WTC11 (cell line): ENCODE measurements around the gene TIAL1. TPM values are rescaled to one million over a fixed set of nuclear protein-coding genes. Genes with fewer than 3 reads are reported as not detected.

ENCODE experiments used
- ATAC-seq: fragments of 200-7000 bp; cut with Tn5 transposase; 2 replicates; pipeline ENCODE4 v1.10.0; 2021; ENCODE audit warnings: mild to moderate bottlenecking, moderate library complexity
- CTCF ChIA-PET: fragments of 300-600 bp; sonication (Branson Sonifier 250); formaldehyde crosslinking; loops from one replicate; lab custom pipeline; 2021; ENCODE audit warnings: antibody characterized with exemption; lab: Charles Lee
- POLR2A ChIA-PET: fragments of 350-600 bp; sonication (Branson Sonifier 250); formaldehyde crosslinking; loops from one replicate; lab custom pipeline; 2021; ENCODE audit warnings: antibody characterized with exemption; lab: Charles Lee
- DNase-seq: peaks from one replicate; pipeline ENCODE4 v3.0.0; 2021; ENCODE audit warnings: low spot score
- H3K27ac Mint-ChIP-seq: 2 replicates; pipeline ENCODE4 v1.8.0; 2021; ENCODE audit warnings: mixed read lengths
- H3K27me3 Mint-ChIP-seq: 2 replicates; pipeline ENCODE4 v1.8.0; 2021; ENCODE audit warnings: low read depth, mild to moderate bottlenecking, moderate library complexity, mixed read lengths
- H3K36me3 Mint-ChIP-seq: 2 replicates; pipeline ENCODE4 v1.8.0; 2021; ENCODE audit warnings: mixed read lengths
- H3K4me1 Mint-ChIP-seq: 2 replicates; pipeline ENCODE4 v1.8.0; 2022; ENCODE audit warnings: mixed read lengths
- H3K4me3 Mint-ChIP-seq: 2 replicates; pipeline ENCODE4 v1.8.0; 2021; ENCODE audit warnings: mild to moderate bottlenecking, moderate library complexity, mixed read lengths
- H3K9me3 Mint-ChIP-seq: 2 replicates; pipeline ENCODE4 v1.8.0; 2021; ENCODE audit warnings: mixed read lengths
- FOXP1 ChIP-seq: sonication (generic); formaldehyde crosslinking; IDR thresholded peaks from 2 replicates; pipeline ENCODE4 v1.8.0; 2022; ENCODE audit warnings: missing genetic modification reagents, mild to moderate bottlenecking, moderate library complexity, borderline replicate concordance
- IRF2 ChIP-seq: sonication (generic); formaldehyde crosslinking; IDR thresholded peaks from 2 replicates; pipeline ENCODE4 v1.8.0; 2022; ENCODE audit warnings: low read depth, missing genetic modification reagents, borderline replicate concordance
- JAZF1 ChIP-seq: fragments of 250-450 bp; sonication (Bioruptor Pico); IDR thresholded peaks from 2 replicates; pipeline ENCODE4 v1.9.0; 2021; ENCODE audit warnings: moderate library complexity, mild to moderate bottlenecking, inconsistent platforms
- NFE2L1 ChIP-seq: sonication (generic); formaldehyde crosslinking; IDR thresholded peaks from 2 replicates; pipeline ENCODE4 v1.8.1; 2023; ENCODE audit warnings: missing genetic modification reagents
- OVOL2 ChIP-seq: fragments of 250-450 bp; sonication (Bioruptor Pico); IDR thresholded peaks from 2 replicates; pipeline ENCODE4 v1.9.0; 2021; ENCODE audit warnings: mild to moderate bottlenecking, borderline replicate concordance
- RELA ChIP-seq: sonication (generic); formaldehyde crosslinking; IDR thresholded peaks from 2 replicates; pipeline ENCODE4 v1.8.1; 2022; ENCODE audit warnings: missing genetic modification reagents, mild to moderate bottlenecking, borderline replicate concordance
- SMAD4 ChIP-seq: sonication (generic); formaldehyde crosslinking; IDR thresholded peaks from 2 replicates; pipeline ENCODE4 v1.8.0; 2022; ENCODE audit warnings: mild to moderate bottlenecking, missing genetic modification reagents
- SOX15 ChIP-seq: fragments of 250-450 bp; sonication (Bioruptor Pico); IDR thresholded peaks from 2 replicates; pipeline ENCODE4 v1.9.0; 2021; ENCODE audit warnings: mild to moderate bottlenecking
- TEAD1 ChIP-seq: sonication (generic); formaldehyde crosslinking; IDR thresholded peaks from 2 replicates; pipeline ENCODE4 v1.8.0; 2022; ENCODE audit warnings: mild to moderate bottlenecking, missing genetic modification reagents
- ZBTB21 ChIP-seq: sonication (generic); formaldehyde crosslinking; IDR thresholded peaks from 2 replicates; pipeline ENCODE4 v1.8.1; 2023; ENCODE audit warnings: mild to moderate bottlenecking, missing genetic modification reagents, borderline replicate concordance
- ZNF121 ChIP-seq: sonication (generic); formaldehyde crosslinking; IDR thresholded peaks from 2 replicates; pipeline ENCODE4 v1.8.0; 2023; ENCODE audit warnings: missing genetic modification reagents
- ZNF396 ChIP-seq: fragments of 250-450 bp; sonication (Bioruptor Pico); IDR thresholded peaks from 2 replicates; pipeline ENCODE4 v1.8.0; 2021; ENCODE audit warnings: mild to moderate bottlenecking, moderate library complexity, borderline replicate concordance
- ZNF671 ChIP-seq: fragments of 250-450 bp; sonication (Bioruptor Pico); IDR thresholded peaks from 2 replicates; pipeline ENCODE4 v1.8.0; 2021; ENCODE audit warnings: mild to moderate bottlenecking
- total RNA-seq: library from RNA; stranded (reverse); gene quantifications from 3 replicates; pipeline ENCODE4 v1.2.3, GENCODE V29; 2021
- TF ChIP-seq, protein P1 (sequence below): sonication (generic); formaldehyde crosslinking; IDR thresholded peaks from 2 replicates; pipeline ENCODE4 v1.8.1; 2022; ENCODE audit warnings: mild to moderate bottlenecking, moderate library complexity, missing genetic modification reagents
- TF ChIP-seq, protein P2 (sequence below): sonication (generic); formaldehyde crosslinking; IDR thresholded peaks from 2 replicates; pipeline ENCODE4 v1.8.0; 2022; ENCODE audit warnings: mild to moderate bottlenecking, missing genetic modification reagents
- TF ChIP-seq, protein P3 (sequence below): sonication (generic); formaldehyde crosslinking; IDR thresholded peaks from 2 replicates; pipeline ENCODE4 v1.8.1; 2023; ENCODE audit warnings: mild to moderate bottlenecking, missing genetic modification reagents, moderate library complexity
- TF ChIP-seq, protein P4 (sequence below): sonication (generic); formaldehyde crosslinking; IDR thresholded peaks from 2 replicates; pipeline ENCODE4 v1.8.1; 2022; ENCODE audit warnings: low read depth, mild to moderate bottlenecking, moderate library complexity, missing genetic modification reagents, borderline replicate concordance
- TF ChIP-seq, protein P5 (sequence below): sonication (generic); formaldehyde crosslinking; conservative IDR thresholded peaks from 2 replicates; pipeline ENCODE4 v1.8.1; 2023; ENCODE audit warnings: mild to moderate bottlenecking, low read depth, missing genetic modification reagents, moderate library complexity
- TF ChIP-seq, protein P6 (sequence below): fragments of 250-450 bp; sonication (Bioruptor Pico); IDR thresholded peaks from 2 replicates; pipeline ENCODE4 v1.9.0; 2021; ENCODE audit warnings: mild to moderate bottlenecking, borderline replicate concordance
- TF ChIP-seq, protein P7 (sequence below): sonication (generic); formaldehyde crosslinking; IDR thresholded peaks from 2 replicates; pipeline ENCODE4 v1.8.1; 2023; ENCODE audit warnings: mild to moderate bottlenecking, moderate library complexity, missing genetic modification reagents

TIAL1 gene
- total RNA-seq, 1 experiment from 2014 or later: 170 TPM

DNA sequence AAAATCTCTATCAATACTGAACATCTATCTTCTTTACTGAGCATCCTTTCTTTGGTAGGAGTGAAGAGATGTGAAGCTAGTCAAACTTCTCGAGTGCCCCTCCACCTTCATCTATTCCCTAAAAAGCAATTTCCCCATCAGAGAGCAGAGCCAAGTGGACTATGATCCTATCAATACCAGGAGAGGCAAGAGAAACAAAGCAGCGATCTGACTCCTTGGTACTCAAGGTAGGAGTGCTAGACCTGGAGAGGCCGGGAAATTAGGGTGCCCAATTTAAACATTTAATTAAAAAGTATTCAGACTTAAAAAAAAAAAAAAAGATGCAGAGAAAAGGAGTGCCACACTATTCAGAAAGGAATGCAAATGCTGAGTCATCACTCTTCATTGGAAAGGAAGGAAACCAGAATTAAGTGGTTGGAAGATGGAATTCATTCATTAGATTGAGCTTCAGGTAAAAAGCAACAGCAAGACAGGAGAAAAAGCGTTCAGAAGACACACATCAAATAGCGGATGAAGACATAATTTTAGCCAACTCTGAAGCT lies 1.6 kb downstream of the TIAL1 start (continued):
- TF ChIP-seq ZNF121 (CRISPR knock-in tag): no peak
- TF ChIP-seq, protein P1, sequence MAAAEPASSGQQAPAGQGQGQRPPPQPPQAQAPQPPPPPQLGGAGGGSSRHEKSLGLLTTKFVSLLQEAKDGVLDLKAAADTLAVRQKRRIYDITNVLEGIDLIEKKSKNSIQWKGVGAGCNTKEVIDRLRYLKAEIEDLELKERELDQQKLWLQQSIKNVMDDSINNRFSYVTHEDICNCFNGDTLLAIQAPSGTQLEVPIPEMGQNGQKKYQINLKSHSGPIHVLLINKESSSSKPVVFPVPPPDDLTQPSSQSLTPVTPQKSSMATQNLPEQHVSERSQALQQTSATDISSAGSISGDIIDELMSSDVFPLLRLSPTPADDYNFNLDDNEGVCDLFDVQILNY (CRISPR knock-in tag): no peak

DNA sequence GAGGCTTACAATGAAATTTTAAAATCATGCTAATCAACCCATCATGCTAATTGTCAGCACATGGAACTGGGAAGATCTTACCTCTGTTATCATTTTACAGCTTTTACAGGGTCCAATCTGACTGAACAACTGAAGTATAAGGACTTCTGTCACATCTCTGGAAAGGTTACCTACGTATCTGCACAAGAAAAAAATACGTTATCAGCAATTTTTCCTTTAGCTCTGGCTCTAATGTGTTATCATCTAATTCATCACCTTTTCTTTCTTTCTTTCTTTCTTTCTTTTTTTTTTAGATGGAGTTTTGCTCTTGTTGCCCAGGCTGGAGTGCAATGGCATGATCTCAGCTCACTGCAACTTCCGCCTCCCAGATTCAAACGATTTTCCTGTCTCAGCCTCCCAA lies 8.7 kb downstream of the TIAL1 start:
- POLR2A ChIA-PET: no interaction called here
- TF ChIP-seq, protein P2, sequence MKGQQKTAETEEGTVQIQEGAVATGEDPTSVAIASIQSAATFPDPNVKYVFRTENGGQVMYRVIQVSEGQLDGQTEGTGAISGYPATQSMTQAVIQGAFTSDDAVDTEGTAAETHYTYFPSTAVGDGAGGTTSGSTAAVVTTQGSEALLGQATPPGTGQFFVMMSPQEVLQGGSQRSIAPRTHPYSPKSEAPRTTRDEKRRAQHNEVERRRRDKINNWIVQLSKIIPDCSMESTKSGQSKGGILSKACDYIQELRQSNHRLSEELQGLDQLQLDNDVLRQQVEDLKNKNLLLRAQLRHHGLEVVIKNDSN: no peak
- TF ChIP-seq, protein P3, sequence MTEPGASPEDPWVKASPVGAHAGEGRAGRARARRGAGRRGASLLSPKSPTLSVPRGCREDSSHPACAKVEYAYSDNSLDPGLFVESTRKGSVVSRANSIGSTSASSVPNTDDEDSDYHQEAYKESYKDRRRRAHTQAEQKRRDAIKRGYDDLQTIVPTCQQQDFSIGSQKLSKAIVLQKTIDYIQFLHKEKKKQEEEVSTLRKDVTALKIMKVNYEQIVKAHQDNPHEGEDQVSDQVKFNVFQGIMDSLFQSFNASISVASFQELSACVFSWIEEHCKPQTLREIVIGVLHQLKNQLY (CRISPR knock-in tag): no peak
- TF ChIP-seq NFE2L1: no peak
- TF ChIP-seq JAZF1 (CRISPR knock-in tag): no peak
- TF ChIP-seq FOXP1 (CRISPR knock-in tag): no peak
- TF ChIP-seq SMAD4 (CRISPR knock-in tag): no peak
- no peak for TF ChIP-seq SOX15 (CRISPR knock-in tag)
- TF ChIP-seq, protein P4, sequence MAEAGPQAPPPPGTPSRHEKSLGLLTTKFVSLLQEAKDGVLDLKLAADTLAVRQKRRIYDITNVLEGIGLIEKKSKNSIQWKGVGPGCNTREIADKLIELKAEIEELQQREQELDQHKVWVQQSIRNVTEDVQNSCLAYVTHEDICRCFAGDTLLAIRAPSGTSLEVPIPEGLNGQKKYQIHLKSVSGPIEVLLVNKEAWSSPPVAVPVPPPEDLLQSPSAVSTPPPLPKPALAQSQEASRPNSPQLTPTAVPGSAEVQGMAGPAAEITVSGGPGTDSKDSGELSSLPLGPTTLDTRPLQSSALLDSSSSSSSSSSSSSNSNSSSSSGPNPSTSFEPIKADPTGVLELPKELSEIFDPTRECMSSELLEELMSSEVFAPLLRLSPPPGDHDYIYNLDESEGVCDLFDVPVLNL (CRISPR knock-in tag): no peak
- TF ChIP-seq RELA: no peak
- no peak for TF ChIP-seq TEAD1 (CRISPR knock-in tag)
- TF ChIP-seq, protein P5, sequence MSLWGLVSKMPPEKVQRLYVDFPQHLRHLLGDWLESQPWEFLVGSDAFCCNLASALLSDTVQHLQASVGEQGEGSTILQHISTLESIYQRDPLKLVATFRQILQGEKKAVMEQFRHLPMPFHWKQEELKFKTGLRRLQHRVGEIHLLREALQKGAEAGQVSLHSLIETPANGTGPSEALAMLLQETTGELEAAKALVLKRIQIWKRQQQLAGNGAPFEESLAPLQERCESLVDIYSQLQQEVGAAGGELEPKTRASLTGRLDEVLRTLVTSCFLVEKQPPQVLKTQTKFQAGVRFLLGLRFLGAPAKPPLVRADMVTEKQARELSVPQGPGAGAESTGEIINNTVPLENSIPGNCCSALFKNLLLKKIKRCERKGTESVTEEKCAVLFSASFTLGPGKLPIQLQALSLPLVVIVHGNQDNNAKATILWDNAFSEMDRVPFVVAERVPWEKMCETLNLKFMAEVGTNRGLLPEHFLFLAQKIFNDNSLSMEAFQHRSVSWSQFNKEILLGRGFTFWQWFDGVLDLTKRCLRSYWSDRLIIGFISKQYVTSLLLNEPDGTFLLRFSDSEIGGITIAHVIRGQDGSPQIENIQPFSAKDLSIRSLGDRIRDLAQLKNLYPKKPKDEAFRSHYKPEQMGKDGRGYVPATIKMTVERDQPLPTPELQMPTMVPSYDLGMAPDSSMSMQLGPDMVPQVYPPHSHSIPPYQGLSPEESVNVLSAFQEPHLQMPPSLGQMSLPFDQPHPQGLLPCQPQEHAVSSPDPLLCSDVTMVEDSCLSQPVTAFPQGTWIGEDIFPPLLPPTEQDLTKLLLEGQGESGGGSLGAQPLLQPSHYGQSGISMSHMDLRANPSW (CRISPR knock-in tag): no peak
- TF ChIP-seq, protein P6, sequence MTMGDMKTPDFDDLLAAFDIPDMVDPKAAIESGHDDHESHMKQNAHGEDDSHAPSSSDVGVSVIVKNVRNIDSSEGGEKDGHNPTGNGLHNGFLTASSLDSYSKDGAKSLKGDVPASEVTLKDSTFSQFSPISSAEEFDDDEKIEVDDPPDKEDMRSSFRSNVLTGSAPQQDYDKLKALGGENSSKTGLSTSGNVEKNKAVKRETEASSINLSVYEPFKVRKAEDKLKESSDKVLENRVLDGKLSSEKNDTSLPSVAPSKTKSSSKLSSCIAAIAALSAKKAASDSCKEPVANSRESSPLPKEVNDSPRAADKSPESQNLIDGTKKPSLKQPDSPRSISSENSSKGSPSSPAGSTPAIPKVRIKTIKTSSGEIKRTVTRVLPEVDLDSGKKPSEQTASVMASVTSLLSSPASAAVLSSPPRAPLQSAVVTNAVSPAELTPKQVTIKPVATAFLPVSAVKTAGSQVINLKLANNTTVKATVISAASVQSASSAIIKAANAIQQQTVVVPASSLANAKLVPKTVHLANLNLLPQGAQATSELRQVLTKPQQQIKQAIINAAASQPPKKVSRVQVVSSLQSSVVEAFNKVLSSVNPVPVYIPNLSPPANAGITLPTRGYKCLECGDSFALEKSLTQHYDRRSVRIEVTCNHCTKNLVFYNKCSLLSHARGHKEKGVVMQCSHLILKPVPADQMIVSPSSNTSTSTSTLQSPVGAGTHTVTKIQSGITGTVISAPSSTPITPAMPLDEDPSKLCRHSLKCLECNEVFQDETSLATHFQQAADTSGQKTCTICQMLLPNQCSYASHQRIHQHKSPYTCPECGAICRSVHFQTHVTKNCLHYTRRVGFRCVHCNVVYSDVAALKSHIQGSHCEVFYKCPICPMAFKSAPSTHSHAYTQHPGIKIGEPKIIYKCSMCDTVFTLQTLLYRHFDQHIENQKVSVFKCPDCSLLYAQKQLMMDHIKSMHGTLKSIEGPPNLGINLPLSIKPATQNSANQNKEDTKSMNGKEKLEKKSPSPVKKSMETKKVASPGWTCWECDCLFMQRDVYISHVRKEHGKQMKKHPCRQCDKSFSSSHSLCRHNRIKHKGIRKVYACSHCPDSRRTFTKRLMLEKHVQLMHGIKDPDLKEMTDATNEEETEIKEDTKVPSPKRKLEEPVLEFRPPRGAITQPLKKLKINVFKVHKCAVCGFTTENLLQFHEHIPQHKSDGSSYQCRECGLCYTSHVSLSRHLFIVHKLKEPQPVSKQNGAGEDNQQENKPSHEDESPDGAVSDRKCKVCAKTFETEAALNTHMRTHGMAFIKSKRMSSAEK (CRISPR knock-in tag): no peak
- TF ChIP-seq OVOL2 (CRISPR knock-in tag): no peak
- no peak for TF ChIP-seq IRF2 (CRISPR knock-in tag)
- no peak for TF ChIP-seq ZNF671 (CRISPR knock-in tag)
- TF ChIP-seq ZNF396 (CRISPR knock-in tag): no peak
- no peak for TF ChIP-seq ZBTB21
- TF ChIP-seq, protein P7, sequence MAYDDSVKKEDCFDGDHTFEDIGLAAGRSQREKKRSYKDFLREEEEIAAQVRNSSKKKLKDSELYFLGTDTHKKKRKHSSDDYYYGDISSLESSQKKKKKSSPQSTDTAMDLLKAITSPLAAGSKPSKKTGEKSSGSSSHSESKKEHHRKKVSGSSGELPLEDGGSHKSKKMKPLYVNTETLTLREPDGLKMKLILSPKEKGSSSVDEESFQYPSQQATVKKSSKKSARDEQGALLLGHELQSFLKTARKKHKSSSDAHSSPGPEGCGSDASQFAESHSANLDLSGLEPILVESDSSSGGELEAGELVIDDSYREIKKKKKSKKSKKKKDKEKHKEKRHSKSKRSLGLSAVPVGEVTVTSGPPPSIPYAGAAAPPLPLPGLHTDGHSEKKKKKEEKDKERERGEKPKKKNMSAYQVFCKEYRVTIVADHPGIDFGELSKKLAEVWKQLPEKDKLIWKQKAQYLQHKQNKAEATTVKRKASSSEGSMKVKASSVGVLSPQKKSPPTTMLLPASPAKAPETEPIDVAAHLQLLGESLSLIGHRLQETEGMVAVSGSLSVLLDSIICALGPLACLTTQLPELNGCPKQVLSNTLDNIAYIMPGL (CRISPR knock-in tag): no peak
- DNase-seq (no peak), ATAC-seq (no peak)
- Mint-ChIP-seq H3K27ac (no peak overlapping the region), H3K9me3 (no peaks in the 10 kb centered on the region), H3K4me3 (no peak overlapping the region), H3K4me1 (peaks cover 12% of the 10 kb centered on the region), H3K27me3 (no peaks in the 10 kb centered on the region), H3K36me3 (peaks cover 15% of the 10 kb centered on the region)
- CTCF ChIA-PET: interaction anchor here (0.7 kb wide), 1 partner anchor 14 kb away, joined by 3 read pairs; no protein-coding TSS in a partner anchor
